T-helper 2 cell treated with Interferon-gamma antibody and Interleukin-4, amounts not matched to agents 100 ng/mL and 5 ng/mL, for 36 hours (primary cell): ENCODE data around the gene RAPGEFL1. TPM values are rescaled to one million over a fixed set of nuclear protein-coding genes. Genes with fewer than 3 reads are reported as not detected.

Source experiments
- total RNA-seq: library from RNA; stranded (reverse); gene quantifications from 2 replicates; pipeline ENCODE4 v1.2.3, GENCODE V29; 2022

Gene RAPGEFL1
- total RNA-seq, 1 donor from 2014 or later: 7.8 TPM

Other genes with a start within 250 kb of the RAPGEFL1 start
- 120 and 134 TPM in 2 replicates for gene ORMDL3, start 249.9 kb upstream of the RAPGEFL1 start, total RNA-seq
- not detected in 2 replicates for gene LRRC3C, start 249.7 kb upstream of the RAPGEFL1 start, total RNA-seq
- gene GSDMA, start 214.5 kb upstream of the RAPGEFL1 start, total RNA-seq: 0.59 and 1.6 TPM in 2 replicates
- gene PSMD3, start 196.7 kb upstream of the RAPGEFL1 start, total RNA-seq: 125 and 132 TPM in 2 replicates
- not detected in 2 replicates for gene CSF3, start 162.0 kb upstream of the RAPGEFL1 start, total RNA-seq
- gene MED24, start 123.1 kb upstream of the RAPGEFL1 start, total RNA-seq: 97.0 and 97.1 TPM in 2 replicates
- 4.5 and 4.6 TPM in 2 replicates for gene THRA, start 114.5 kb upstream of the RAPGEFL1 start, total RNA-seq
- gene NR1D1, start 76.9 kb upstream of the RAPGEFL1 start, total RNA-seq: 3.9 and 4.0 TPM in 2 replicates
- 85.2 and 87.5 TPM in 2 replicates for gene MSL1, start 55.5 kb upstream of the RAPGEFL1 start, total RNA-seq
- 79.9 and 91.7 TPM in 2 replicates for gene CASC3, start 36.9 kb upstream of the RAPGEFL1 start, total RNA-seq
- 23.7 and 25.4 TPM in 2 replicates for gene WIPF2, start 41.8 kb downstream of the RAPGEFL1 start, total RNA-seq
- 105 and 106 TPM in 2 replicates for gene CDC6, start 110.4 kb downstream of the RAPGEFL1 start, total RNA-seq
- gene RARA, start 131.7 kb downstream of the RAPGEFL1 start, total RNA-seq: 45.4 and 47.8 TPM in 2 replicates
- gene GJD3, start 187.3 kb downstream of the RAPGEFL1 start, total RNA-seq: 0.50 TPM in 1 of 2 replicates, not detected in the other
- 411 and 423 TPM in 2 replicates for gene TOP2A, start 240.4 kb downstream of the RAPGEFL1 start, total RNA-seq